Activated CD8-positive, alpha-beta memory T cell treated with anti-CD3 and anti-CD28 coated beads for 4 hours (primary cell): ENCODE data around the gene KRT84.

ENCODE experiments used
- DNase-seq, 2 donors: peaks; one replicate each; pipeline ENCODE4 v3.0.0-alpha.2; 2020; ENCODE audit warnings: low read depth in 2 of 2

KRT84 gene

GRCh38 chr12:52385226-52385702, at the start of gene KRT84:
TSS of gene KRT84 (minus strand) at chr12:52385652. CDS start at chr12:52385585, 67 bp downstream.
- no peak for DNase-seq

GRCh38 chr12:52434760-52435530, 49.5 kb upstream of the KRT84 start:
- DNase-seq: no peak

- DNase-seq: no peak
These were observed 48.8 kb upstream of the KRT84 start, which contains the start of gene KRT75 for GRCh38 chr12:52434081-52434733. TSS of gene KRT75 (minus strand) at chr12:52434371. CDS start at chr12:52434304, 67 bp downstream.

GRCh38 chr12:52433501-52434080, 48.1 kb upstream of the KRT84 start:
- no peak for DNase-seq

- DNase-seq: no peak
These were observed 47.2 kb upstream of the KRT84 start for GRCh38 chr12:52432559-52433207.

- DNase-seq: no peak
These were observed 42.7 kb upstream of the KRT84 start for GRCh38 chr12:52428121-52428520.

GRCh38 chr12:52427083-52427482, 41.6 kb upstream of the KRT84 start:
- DNase-seq: no peak

GRCh38 chr12:52426034-52426433, 40.6 kb upstream of the KRT84 start:
- DNase-seq: no peak

GRCh38 chr12:52425466-52425865, 40.0 kb upstream of the KRT84 start:
- no peak for DNase-seq

GRCh38 chr12:52423661-52424500, 38.4 kb upstream of the KRT84 start:
- DNase-seq: no peak

GRCh38 chr12:52423035-52423434, 37.6 kb upstream of the KRT84 start:
- no peak for DNase-seq

- no peak for DNase-seq
These were observed 34.2 kb upstream of the KRT84 start for GRCh38 chr12:52419656-52420055.

- DNase-seq: no peak
These were observed 33.2 kb upstream of the KRT84 start for GRCh38 chr12:52418576-52419110.

GRCh38 chr12:52417740-52418139, 32.3 kb upstream of the KRT84 start:
- DNase-seq: no peak

- no peak for DNase-seq
These were observed 31.3 kb upstream of the KRT84 start for GRCh38 chr12:52416795-52417194.

- DNase-seq: no peak
These were observed 30.7 kb upstream of the KRT84 start for GRCh38 chr12:52415870-52416750.

- DNase-seq: no peak
These were observed 29.5 kb upstream of the KRT84 start for GRCh38 chr12:52414936-52415335.

GRCh38 chr12:52413782-52414345, 28.4 kb upstream of the KRT84 start:
- DNase-seq: no peak

GRCh38 chr12:52413202-52413601, 27.8 kb upstream of the KRT84 start:
- no peak for DNase-seq

- no peak for DNase-seq
These were observed 26.4 kb upstream of the KRT84 start for GRCh38 chr12:52411815-52412214.
